ENCODE measurements around the gene LIX1L.

The LIX1L gene

DNA sequence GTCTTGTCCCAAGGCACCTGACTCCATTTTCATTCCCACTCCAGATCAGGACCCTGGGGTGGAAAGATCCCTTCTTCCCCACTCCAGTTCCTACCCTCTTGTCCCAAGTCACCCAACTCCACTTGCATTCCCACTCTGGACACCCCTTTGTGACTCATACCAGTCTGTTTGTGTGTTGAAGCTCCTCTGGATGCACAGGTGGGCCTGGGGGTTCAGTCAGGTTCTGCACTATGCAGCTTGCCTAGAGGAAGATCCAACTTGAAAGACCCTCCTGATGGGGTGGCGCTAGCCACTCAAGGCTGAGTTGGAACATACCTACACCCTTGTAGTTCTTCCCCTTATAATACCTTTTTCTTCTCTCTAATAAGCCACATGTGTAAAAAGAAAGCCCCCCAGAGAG lies 62.3 kb downstream of the LIX1L start:
- no peak for DNase-seq (ENCODE audit: low read depth)
- no peak overlapping the region for H3K4me3 ChIP-seq (ENCODE audit: control insufficient read depth, low read depth, low read length)
- TF ChIP-seq, protein P1, sequence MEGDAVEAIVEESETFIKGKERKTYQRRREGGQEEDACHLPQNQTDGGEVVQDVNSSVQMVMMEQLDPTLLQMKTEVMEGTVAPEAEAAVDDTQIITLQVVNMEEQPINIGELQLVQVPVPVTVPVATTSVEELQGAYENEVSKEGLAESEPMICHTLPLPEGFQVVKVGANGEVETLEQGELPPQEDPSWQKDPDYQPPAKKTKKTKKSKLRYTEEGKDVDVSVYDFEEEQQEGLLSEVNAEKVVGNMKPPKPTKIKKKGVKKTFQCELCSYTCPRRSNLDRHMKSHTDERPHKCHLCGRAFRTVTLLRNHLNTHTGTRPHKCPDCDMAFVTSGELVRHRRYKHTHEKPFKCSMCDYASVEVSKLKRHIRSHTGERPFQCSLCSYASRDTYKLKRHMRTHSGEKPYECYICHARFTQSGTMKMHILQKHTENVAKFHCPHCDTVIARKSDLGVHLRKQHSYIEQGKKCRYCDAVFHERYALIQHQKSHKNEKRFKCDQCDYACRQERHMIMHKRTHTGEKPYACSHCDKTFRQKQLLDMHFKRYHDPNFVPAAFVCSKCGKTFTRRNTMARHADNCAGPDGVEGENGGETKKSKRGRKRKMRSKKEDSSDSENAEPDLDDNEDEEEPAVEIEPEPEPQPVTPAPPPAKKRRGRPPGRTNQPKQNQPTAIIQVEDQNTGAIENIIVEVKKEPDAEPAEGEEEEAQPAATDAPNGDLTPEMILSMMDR (IDR thresholded peaks at IDR 0.05; ENCODE audit: control insufficient read depth, insufficient read depth, low read depth, low read length, missing control alignments) = no peak

DNA sequence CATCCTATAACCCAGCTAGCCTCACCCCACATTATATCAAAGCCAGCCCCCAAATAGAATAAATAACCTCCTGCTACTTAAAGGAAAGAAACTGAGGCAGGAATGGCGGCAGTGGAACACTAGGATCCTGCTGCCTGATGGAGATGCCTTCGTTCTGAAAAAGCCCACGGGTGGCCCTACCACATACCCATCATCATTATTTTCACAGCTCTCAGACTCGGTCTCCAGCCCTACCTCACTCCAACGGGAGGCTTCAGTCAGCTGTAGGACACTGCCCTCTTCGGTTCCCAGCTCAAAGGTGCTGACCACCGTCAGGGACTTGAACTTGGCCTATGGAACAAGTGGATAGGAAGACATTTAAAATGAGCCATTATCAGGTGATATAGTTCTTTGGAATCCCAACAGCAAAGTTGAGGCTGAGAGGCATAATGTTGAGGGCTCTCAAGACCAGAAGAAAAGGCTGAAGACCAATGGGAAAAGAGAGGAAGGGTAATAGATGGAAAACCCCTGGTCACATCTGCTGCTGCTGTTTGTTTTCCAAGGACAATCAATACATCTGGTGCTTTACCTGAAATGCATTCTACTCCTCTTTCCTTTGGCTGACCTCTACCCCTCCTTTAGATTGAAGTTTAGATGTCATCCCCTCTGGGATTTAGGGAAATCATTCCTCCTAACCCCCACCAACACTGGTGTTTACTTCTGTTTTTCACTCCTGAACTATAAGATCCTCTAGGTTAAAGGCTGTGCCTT lies 64.3 kb downstream of the LIX1L start:
- TF ChIP-seq, protein P1 (IDR thresholded peaks at IDR 0.05; ENCODE audit: control insufficient read depth, insufficient read depth, low read depth, low read length, missing control alignments) = no peak
- H3K4me3 ChIP-seq (ENCODE audit: control insufficient read depth, low read depth, low read length) = no peak overlapping the region
- no peak for DNase-seq (ENCODE audit: low read depth)

DNA sequence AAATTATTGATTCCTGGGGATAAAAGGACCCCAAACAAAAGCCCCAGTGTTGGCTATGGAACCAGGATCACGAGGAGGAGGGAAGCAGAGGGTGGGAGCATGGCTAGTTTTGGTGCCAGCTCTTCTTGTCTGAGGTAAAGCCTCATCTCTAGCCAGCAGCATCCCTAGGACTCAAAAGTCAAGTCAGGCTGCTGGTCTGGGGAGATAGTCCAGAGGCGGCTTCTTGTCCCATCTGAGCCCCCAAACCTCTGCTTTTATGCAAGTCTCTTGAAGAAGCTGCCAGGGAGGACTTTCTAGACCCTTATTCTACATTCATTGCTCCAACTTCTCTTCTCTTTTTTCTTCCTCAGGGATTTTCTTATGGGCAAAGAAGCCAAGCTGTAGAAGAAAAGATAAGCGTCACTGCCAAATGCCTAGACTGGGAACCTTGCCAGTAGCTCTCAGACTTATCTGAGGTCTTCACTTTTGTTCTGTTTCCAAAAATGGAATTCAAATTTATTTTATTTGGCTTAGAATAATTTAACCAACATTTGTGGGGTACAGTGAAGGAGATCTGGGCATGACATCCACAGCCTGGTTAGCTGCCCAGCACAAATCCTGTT lies 65.2 kb downstream of the LIX1L start:
- DNase-seq (ENCODE audit: low read depth) = no peak
- H3K4me3 ChIP-seq (ENCODE audit: control insufficient read depth, low read depth, low read length) = no peak overlapping the region
- TF ChIP-seq, protein P1 (IDR thresholded peaks at IDR 0.05; ENCODE audit: control insufficient read depth, insufficient read depth, low read depth, low read length, missing control alignments) = no peak

DNA sequence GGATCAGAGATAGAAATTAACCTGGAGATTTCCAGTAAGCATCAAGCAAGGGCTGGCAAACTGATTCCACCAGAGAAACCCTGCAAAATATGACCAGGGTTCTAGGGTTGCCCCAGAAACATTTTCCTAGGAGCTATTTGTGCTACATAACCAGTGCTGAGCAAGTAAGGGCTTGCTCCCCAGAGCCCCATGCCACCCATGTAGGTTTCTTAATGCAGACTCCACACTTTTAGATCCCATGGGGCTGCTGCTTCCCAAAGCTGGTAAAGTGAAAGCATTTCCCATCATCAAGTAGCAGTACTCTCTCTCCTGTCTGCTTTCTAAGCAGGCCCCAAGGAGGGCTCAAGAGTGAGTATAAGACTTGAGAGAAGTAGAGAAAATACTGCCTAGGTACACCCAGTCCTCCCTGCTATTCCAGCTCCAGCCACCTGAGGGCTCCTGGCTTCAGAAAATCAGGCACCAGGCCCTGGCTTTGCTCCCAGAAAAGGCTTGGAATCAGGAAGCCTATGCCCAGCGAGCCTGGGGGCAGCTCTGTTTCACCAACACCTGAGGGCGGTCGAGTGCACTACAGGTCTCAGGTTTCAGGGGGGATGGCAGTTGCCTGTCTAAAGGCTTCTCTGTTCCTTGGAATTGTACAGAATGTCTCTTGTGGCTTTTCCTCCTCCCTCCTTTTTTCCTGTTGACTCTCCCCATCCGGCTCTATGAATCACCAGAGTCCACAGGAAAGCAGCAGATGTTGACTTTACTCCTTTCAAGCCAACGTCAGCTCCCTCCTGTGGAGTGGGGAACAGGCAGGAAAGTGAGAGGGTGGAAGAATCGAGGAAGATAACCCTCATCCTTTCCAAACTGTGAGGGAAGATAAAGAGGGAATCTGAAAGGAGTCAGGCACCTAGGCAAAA lies 66.0 kb downstream of the LIX1L start:
- peak; percentile 94 for DNase-seq (ENCODE audit: low read depth)
- H3K4me3 ChIP-seq (ENCODE audit: control insufficient read depth, low read depth, low read length) = no peak overlapping the region
- TF ChIP-seq, protein P1 (IDR thresholded peaks at IDR 0.05; ENCODE audit: control insufficient read depth, insufficient read depth, low read depth, low read length, missing control alignments) = peak; percentile 91

DNA sequence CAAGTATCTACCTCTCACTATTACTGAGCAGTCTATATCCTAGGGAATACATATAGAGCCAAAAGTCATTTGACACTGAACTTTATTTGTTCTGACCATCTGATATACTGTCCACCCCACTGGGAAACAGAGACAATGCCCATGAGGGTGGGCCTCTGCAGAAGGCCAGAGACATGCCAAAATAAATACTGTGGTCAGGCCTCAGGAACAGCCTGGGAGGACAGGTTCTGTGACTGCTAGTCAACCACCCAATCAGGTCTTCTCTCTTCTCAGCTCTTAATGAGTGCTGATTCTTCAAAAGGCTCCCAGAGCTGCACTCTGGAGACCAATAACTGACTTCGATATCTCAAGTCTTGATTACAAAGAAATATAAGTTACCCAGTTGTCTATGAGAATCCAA lies 66.7 kb downstream of the LIX1L start:
- H3K4me3 ChIP-seq (ENCODE audit: control insufficient read depth, low read depth, low read length) = no peak overlapping the region

DNA sequence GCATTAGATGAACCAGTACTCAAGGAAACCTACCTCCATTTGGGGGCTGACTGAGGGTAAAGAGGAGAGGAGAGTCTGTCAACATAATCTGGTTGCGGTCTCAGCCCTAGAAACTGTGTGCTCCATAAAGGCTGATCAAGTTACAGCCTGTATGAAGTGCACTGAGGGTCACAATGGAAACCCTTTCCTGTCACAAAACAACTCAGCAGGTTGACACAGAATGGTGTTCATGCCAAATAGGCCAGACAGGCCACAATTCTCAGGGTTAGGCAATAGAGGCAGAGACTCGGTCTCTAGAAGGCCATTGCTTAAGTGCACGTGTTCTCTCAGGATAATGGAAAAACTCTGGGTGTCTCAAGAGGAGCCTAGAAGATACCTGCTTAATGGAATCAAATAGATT lies 68.1 kb downstream of the LIX1L start:
- TF ChIP-seq, protein P1 (IDR thresholded peaks at IDR 0.05; ENCODE audit: control insufficient read depth, insufficient read depth, low read depth, low read length, missing control alignments) = no peak
- H3K4me3 ChIP-seq (ENCODE audit: control insufficient read depth, low read depth, low read length) = no peak overlapping the region
- DNase-seq (ENCODE audit: low read depth) = no peak

More for the DNA sequence above, 66.7 kb downstream of the LIX1L start:
- TF ChIP-seq, protein P1 (IDR thresholded peaks at IDR 0.05; ENCODE audit: control insufficient read depth, insufficient read depth, low read depth, low read length, missing control alignments) = no peak
- DNase-seq (ENCODE audit: low read depth) = no peak
